Measurements from ENCODE around the gene ATP5ME.
"Not testable (repeated sequence)": the region's sequence is repeated elsewhere in the genome, so short reads cannot be mapped to it uniquely, and the experiment has no call there.

Gene ATP5ME

DNA sequence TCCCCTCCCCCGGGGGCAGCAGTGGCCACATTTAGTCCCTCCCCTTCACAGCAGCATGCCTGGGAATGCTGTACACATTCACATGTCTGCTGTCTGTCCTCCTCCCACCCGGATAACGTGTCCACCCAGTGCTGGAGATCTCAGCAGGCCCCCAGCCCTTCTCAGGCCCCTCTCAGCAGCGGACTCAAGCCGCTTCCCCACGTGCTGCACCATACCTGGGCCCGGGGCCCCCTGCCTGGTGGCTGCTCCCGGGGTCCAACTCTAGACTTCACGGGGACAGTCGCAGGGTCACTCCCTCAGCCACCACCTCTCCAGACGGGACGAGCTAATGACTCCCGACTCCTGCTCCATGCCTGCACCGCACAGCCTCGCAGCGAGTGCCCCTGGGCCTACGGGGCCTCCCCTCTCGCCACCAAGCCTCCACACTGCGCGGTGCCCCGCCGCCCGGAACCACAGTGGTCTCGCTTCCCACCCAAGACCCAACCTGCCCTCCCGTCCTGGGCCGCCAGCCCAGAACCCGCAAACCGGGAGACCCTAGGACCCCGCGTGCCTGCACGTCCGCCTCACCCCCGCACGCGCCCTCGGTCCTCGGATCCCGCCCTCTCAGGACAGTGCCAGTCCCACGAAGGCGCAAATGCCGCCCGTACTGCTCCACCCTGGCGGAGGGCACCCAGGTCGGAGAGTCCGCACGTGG is 30.3 kb upstream of the ATP5ME start:
- DNase-seq = no peak

DNA sequence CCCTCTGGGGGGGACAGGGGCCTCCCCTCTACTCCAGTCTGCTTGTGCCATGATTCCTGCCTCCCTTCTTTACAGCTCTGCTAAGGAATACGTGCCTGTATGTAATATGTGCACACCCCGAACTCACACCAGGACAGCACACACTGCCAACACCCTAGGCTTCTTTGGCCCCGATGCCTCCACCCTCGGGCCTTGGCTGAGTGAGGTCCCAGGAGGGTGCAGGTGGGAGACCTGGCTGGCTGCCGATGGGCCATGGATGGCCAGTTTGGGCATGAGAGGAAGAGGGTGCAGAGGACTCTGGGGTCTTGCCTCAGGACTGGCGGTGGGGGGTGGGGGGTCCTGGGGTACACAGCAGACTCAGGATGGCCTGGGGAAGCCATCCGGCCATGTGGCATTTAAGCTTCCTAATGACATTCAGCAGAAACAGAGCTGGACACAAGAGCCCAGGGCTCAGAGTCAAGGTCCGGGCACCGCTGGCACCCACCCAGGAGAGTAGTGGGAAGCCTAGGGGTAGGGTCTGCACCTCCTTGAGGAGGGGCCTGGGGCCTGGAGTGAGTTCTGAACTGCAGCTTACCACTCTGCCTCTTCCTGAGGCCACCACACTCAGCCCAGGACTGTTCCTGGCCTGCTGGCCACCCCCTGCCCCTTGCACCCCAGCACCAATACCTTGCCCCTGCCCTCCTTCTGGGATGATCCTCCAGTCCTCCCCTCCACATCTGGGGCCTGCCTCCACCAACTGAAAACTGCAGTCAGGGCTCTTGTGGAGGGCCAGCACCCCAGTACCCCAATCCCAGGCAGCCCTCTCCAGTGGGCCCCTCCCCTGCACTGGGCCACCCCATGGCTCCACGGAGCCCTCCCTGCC is 29.5 kb upstream of the ATP5ME start:
- no peak for DNase-seq

DNA sequence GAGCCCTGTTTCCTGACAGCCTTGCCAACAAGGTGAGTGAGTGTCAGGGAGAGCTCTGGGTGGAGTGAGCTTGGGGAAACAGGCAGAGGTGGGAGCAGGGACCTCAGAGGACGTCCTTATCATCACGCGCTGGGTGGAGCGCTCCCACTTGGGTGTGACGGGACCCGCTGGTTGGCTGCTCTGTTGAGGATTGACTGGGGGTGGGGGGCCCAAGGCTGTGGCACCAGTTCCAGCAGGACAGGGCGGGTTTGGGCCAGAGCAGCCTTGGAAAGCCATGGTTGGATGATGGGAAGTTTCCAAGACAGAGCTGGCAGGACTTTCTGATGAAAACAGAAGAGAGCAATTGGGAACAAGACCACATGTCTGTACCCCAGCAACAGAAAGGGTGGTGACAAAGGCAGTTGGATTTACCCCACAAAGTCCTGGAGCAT is 28.6 kb upstream of the ATP5ME start:
- no peak for DNase-seq

DNA sequence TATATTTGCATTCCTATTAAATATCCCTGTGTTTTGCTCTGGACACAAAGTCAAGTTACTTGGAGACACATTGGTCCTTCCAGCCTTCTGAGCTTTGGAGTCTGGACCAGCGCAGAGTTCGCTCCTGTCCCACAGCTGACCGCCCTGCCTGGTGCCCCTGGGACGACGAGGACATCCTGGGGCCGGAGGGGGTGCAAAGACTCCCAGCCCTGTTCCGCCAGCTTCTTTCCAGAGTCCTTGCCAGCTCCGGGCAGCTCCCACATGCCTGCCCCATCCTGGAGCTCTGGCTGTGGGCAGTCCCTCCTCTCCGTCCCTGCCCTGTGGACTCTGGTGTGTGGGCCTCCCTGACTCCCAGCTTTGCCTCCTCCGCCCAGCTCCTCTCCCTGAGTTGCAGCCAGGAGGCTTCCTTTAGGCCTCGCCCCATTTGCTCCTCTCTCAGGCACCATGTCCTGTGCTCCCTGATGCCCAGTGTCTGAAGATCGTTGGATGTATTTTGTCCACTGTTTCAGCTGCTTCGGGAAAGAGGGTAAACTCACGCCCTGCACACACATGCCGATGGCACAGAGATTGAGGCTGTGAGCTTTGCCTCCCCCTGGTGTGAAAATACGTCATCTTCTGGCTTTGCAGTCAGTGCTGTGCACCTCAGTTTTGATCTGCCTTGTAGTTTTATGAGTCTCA is 26.6 kb upstream of the ATP5ME start:
- no peak for DNase-seq

DNA sequence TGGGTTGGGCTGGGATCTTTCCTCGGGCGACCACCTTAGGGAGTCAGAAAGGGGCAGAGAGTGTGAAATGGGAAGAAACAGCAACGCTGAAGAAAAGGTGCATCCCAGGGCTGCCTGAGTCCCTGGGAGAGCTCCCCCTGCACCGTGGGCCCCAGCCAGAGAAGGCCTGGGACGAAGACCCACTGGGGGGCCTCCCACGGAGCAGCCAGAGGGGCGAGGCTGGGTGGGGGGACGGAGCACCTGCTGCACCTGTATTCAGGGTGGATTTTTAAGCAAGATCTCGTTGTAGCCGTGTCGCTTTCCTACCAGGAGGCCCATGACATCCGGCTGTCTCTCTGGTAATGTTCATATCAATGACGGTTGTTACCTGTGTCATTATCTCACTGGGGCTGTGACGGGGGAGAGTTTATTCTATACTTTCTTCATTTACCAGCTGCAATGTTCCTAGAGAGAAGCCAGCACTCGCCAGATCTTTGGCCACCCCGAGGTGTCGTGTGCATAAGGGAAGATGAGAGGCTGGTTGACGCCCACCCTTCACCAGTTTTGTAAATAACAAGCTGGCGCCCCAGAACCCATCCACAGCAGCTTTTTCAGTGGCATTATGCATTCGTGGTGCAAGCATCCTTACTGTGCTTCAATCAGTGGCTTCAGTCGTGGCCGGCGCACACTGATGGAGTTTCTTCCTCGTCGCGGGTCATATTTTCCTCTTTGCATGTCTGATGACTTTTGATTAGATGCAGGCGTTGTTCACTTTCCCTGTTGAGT is 25.9 kb upstream of the ATP5ME start:
- no peak for DNase-seq

DNA sequence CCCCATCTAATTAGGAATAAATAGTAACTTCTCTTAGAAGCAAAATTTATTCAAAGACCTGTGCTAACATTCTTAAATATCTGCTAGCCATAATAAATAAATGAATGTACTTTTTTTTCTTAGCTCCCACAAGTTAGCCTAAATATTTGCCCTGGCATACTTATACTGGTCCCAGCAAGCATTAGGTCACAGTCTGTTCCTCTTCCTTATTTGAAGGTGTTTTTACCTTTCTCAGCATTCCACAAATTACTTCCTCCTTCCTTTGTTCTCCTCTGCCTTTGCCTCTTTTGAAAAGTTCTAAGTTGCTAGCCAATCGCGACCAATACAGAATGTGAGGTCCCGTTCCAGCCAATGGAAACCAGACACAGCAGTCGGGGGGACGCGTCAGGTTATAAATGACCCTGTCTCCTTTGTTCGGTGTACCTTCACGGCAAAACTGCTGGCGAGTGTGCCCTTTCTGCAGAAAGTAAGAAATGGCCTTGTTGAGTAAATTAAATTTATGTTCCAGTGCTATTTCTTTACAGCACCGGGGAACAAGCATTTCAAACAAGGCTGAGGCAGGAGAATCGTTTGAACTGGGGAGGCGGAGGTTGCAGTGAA is 20.4 kb upstream of the ATP5ME start:
- not testable (repeated sequence) for DNase-seq

DNA sequence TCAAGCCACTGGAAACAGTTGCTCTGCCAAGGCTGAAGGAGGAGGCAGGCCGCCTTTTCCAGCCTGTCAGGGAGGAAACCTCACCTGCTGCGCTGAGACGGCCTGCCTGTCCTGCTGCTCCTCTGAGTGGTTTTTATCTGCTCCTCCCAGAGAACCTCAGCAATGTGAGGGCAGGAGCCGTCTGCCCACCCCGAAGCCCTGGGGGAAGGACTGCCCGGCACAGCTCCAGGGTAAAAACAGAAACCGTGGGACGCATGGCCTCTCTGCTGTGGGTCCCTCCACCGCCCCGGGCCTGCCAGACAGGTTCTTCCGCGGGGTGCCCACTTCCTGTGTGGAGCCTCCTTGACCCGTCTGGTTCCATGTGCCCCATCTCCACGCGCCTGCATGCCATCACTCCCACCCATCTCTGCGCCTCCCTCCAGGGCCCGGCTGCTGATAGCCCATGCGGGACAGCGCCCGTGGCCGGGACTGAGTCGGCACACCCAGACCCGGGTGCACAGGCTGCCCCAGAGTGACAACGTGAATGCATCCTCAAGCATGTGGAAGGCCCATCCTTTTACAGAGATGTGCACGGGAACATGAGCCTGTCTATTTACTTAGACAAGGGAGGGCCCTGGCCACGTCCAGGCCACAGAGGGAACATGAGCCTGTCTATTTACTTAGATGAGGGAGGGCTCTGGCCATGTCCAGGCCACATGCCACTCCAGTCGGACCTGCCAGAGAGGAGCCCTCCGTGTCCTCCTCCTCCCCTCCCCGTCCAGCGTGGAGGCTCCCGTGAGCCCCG is 18.9 kb upstream of the ATP5ME start:
- DNase-seq = no peak

DNA sequence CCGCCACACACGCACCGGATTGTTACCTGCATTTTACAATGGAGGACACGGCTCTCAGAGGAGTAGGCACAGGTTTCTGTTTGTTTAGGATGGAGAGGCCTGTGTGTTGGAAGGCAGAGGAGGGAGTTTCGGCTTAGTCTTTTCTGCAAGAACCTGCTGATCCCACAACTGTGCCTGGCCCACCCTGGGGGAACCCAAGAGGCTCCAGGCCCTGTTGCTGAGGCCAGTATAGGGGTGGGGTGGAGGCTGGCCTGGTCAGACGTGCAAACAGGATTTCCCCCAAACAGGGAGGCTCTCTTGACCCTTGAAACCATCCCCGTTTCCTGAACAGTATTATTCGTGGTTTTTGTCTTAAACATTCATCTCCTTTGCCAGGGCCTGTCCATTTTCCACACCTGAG is 15.6 kb upstream of the ATP5ME start:
- DNase-seq = no peak

DNA sequence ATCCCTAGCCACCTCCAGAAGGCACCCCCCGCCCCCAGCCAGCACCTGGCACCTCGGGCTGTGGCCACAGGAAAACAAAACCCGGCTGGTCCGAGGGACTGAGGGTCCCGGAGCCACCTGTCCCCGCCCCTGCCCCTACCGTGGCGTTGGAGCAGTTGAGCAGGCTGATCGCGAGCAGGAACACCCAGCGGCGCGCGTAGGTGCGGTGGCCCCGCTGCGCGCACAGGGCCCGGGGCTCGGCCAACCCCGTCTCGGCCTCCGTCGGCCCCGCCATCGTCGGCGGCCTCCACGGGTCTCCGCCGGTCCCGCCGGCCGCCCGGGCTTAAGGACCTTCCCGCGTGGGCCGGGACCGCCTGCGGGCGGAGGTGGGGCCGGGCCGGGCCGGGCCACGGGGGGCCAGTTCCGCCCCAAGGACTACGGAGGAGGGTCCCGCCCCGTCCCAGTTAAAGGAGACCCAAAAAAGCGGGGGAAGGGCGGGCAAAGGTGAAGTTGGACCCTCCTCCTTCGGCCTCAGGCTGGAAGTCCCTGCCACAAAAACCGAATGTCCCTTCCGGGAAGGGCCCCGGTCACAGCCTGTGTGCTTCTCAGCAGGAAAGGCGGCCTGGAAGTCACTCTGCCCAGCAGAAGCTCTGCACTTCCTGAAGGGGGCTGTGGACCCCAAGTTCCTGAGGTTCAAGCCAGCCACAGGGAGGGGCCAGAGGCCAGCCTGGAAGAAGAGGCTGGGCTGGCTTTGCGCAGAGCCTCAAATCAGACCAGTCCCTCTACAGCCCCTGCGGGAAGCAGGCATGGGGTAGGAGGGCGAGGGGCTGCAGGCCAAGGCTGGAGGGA is 15.0 kb upstream of the ATP5ME start, which contains the start of gene SLC49A3:
SLC49A3 (minus strand) TSS at position 298 of the 828 bp plus-strand sequence; CDS start at position 274, 24 bp downstream.
- DNase-seq = no peak

DNA sequence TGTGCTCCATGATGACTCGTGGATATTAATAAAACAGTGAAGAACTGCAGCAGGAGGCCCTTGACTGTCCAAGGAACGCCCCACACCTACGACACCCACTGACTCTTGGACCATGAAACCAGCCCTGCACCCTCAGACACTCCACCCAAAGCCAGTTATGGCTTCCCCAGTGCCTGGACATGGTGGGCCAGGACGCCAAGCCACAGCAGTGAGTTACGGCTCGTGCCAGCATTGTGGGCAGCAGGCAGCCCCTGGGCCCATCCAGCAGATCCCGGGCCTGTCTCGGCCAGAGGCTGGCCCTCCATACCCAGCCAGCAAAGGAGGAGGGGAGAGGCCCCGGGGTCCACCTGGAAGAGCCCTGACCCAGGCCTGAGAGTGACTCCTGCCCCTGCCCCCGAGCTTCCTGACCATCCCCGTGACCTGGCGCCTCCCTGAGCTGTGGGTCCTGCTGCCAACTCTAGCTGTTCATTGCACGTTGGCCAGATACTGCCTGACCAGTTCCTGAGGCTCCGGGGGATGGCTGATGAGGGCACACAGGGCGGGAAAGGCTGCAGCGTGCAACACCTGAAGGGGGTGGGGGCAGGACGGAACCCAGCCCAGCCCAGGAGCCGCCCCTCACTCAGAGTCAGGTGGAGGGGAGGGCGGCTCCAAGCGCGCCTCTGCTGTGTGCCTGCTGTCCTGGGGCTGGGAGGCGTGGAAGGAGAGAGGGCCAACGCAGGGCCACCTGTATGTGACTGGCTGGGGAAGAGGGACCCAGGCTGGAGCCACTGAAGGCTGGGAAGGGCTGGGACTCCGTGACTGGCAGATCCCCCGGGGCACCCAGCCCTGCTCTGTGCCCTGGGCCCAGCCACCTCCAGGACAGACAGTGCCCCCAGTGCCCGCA is 14.1 kb upstream of the ATP5ME start:
- no peak for DNase-seq

DNA sequence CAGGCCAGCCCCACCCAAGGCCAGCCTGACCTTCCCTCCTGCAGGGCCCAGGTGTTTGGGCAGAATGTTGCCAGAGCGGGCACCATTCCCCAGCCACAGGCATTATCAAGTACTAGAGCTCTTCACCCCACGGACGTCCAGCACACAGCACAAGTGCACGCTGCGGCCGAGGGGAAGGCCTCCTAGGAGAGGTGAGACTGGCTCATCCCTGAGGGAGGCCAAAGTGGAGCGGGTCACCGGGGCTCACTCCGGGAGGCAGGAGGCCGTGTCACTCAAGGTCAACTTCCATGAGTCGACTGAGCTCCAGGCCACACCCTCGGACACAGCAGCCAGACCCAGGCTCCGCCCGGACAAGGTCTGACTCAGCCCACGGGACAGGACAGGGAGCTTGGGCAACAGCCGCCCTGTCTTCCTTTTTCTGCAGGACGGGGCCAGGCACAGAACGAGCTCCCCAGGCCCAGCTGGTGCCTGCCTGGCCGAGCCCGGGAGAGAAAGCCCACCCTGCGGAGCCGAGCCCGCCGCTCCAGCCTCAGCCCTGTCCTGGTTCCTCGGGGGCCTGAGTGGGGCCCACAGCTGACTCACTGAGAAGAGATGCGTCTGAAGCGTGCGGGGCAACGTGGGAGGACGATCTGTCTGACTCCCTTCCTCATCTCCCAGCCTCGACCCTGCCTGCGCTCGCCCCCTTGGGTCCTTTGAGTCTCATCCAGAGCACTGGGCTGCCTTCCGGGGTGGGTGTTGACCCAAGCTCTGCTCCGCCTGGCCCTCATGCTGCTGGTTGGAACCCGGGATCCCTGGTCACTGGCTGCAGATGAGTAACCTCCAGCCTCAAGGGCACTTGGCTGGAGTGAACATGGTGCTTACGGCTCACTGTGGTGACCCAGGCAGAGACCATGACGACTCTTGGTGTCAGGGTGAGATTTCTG is 13.2 kb upstream of the ATP5ME start:
- DNase-seq = no peak

DNA sequence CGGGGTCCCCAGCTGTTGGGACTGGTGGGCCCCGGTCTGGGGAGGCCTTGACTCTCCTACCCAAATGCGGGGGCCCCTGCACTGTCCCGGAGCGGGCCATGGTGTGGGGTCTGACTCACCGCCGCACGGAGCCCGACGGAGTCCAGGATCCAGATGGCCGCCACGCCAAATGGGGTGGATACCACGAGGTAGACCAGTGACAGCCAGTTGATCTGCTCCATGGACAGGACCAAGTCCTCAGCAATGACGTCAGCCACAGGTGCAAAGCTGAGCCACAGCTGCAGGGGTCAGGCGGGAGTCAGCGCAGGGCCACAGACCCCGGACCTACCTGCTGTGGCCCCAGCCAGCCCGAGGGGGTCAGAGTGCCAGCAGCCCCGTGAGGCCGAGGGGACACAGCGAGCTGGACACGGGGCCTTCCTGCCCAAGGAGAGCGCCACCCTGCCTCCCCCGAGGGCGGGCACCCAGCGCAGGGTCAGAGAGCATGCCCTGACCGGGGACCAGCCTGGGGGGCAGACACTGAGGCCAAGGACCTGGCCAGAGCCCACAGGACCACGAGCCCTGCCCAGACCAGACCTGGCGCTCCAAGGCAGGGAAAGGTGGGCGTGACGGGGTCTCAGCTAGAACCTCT is 12.5 kb upstream of the ATP5ME start:
- DNase-seq = no peak

DNA sequence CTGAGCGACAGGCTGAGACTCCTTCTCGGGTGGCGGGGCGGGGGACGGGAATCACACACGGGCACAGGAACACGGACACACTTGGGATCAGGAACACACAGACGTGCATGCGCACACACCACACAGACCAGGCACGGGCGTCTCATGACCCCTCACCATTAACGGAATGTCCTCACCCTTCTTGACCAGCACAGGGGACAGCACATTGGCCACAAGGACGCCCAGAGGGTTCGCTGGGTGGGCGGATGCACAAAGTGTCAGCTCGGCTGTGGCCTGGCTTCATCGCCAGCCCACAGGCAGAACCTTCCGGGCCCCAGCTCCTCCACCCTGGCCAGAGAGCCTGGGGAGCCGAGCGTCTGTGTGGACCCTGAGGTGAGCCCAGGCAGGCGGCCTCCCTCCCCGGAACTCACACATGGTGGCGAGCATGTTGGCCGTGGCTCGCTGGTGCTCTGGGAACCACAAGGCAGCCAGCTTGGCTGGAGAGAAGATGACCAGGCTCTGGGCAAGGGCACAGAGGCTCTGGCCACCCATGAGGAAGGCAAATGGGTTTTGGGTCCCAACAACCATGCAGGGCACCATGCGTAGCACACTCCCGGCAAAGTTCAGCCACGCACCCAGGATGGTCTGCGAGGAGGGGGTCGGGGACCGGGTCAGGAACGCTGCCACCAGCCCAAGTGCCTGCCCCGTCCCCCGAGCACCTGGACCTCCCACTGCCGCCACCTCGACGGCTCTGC is 11.8 kb upstream of the ATP5ME start:
- no peak for DNase-seq

DNA sequence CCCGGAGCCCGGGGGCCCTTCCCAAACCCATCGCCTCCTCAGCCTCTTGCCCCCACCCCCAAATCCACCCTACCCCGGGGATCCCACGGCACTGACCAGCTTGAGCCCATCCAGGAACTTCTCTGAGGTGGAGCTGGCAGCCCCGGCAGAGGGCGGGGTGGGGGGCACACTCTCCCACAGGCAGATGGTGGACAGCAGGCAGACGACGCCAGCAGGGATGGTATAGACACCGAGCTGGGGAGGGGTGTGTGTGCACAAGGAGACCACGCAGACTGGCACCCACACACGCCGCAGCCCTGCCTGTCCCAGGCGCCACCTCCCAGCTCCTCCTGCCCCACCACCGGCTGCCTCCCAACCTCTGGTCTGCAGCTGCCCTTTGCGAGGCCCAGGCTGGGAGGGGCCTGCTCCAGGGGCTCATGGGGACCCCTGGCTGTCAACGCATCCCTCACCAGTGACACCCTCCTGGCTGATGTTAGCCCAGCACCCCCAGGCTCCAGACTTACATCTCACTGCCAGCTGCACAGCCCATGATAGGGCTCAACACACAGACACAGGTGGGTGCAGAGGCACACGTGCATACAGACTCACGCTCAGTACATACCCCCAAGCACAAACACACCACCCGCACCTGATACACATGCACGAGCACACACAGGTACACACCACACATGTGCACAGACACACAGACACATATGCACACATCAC is 10.7 kb upstream of the ATP5ME start:
- DNase-seq = no peak

DNA sequence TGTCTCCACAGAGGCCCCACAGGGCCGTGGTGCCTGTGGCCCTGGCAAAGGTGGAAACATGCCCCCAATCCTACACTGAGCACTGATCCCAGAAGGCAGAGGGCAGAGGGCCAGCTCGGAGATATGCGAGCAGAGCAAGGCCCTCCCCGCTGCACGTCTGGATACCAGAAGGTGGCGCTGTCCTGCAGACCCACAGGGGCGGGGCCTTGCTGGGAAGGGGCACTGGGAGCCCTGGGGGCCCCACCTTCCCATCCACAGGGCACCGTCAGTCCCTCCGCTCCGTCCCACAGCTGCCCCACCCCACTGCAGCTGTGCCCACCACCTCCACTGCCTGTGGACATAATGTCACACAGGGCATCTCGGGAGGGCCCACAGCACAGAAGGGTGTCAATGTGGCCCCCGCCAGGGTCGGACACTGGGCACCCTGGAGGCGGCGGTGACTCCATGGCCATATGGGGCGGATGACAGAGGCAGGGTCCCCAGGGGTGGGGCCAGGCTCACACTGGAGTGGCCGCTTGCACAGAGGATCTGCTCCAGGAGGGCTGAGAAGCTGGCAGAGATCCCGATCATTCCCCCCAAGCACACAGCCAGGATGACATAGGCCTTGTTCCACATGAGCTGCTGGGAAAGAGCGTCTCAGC is 10.0 kb upstream of the ATP5ME start:
- DNase-seq = no peak
